GM10847 (cell line): Measurements from ENCODE around the gene POLR2F.

ENCODE experiments used
- POLR2A ChIP-seq: IDR thresholded peaks from 2 replicates; pipeline ENCODE4 v1.6.1; 2011; ENCODE audit not compliant: insufficient read length; ENCODE audit errors: extremely low read depth

POLR2F gene

GRCh38 chr22:37918580-37919270, 34.8 kb upstream of the POLR2F start:
- no peak for TF ChIP-seq POLR2A

- no peak for TF ChIP-seq POLR2A
These were observed 33.4 kb upstream of the POLR2F start for GRCh38 chr22:37920126-37920525.

- TF ChIP-seq POLR2A, result no peak
These were observed 31.3 kb upstream of the POLR2F start for GRCh38 chr22:37922191-37922590.

- no peak for TF ChIP-seq POLR2A
These were observed 29.6 kb upstream of the POLR2F start for GRCh38 chr22:37923927-37924326.

GRCh38 chr22:37924386-37925065, 29.0 kb upstream of the POLR2F start:
- TF ChIP-seq POLR2A, result no peak

GRCh38 chr22:37925330-37925729, 28.2 kb upstream of the POLR2F start:
- TF ChIP-seq POLR2A, result no peak

- TF ChIP-seq POLR2A, result no peak
These were observed 27.7 kb upstream of the POLR2F start for GRCh38 chr22:37925767-37926166.

- TF ChIP-seq POLR2A, result no peak
These were observed 27.1 kb upstream of the POLR2F start for GRCh38 chr22:37926358-37926757.

GRCh38 chr22:37926771-37927636, 26.5 kb upstream of the POLR2F start:
- TF ChIP-seq POLR2A, result no peak

GRCh38 chr22:37927637-37927936, 25.9 kb upstream of the POLR2F start:
- TF ChIP-seq POLR2A, result no peak

GRCh38 chr22:37929390-37929789, 24.1 kb upstream of the POLR2F start:
- no peak for TF ChIP-seq POLR2A

GRCh38 chr22:37930270-37930951, 23.1 kb upstream of the POLR2F start:
- no peak for TF ChIP-seq POLR2A

GRCh38 chr22:37930952-37931440, 22.5 kb upstream of the POLR2F start:
- no peak for TF ChIP-seq POLR2A

GRCh38 chr22:37931893-37932389, 21.6 kb upstream of the POLR2F start:
- TF ChIP-seq POLR2A, result no peak

GRCh38 chr22:37932401-37932800, 21.1 kb upstream of the POLR2F start:
- no peak for TF ChIP-seq POLR2A
